ENCODE results near the gene NR6A1.

Gene NR6A1

GRCh38 chr9:124802426-124802825 is 31.3 kb upstream of the NR6A1 start:
- TF ChIP-seq CTCF (IDR thresholded peaks at IDR 0.05; ENCODE audit: low read depth, low read length), result no peak

GRCh38 chr9:124801356-124801755 is 30.2 kb upstream of the NR6A1 start:
- no peak for DNase-seq (ENCODE audit: extremely low read depth, low read depth)
- no peak for TF ChIP-seq CTCF (IDR thresholded peaks at IDR 0.05; ENCODE audit: low read depth, low read length)

More at GRCh38 chr9:124802426-124802825, 31.3 kb upstream of the NR6A1 start:
- no peak for DNase-seq (ENCODE audit: extremely low read depth, low read depth)

GRCh38 chr9:124800306-124801259 is 29.5 kb upstream of the NR6A1 start:
- no peak for TF ChIP-seq CTCF (IDR thresholded peaks at IDR 0.05; ENCODE audit: low read depth, low read length)
- no peak for DNase-seq (ENCODE audit: extremely low read depth, low read depth)

GRCh38 chr9:124799274-124800006 is 28.3 kb upstream of the NR6A1 start:
- no peak for DNase-seq (ENCODE audit: extremely low read depth, low read depth)
- no peak for TF ChIP-seq CTCF (IDR thresholded peaks at IDR 0.05; ENCODE audit: low read depth, low read length)

GRCh38 chr9:124797343-124798103 is 26.4 kb upstream of the NR6A1 start:
- TF ChIP-seq CTCF (IDR thresholded peaks at IDR 0.05; ENCODE audit: low read depth, low read length), result no peak
- DNase-seq (ENCODE audit: extremely low read depth, low read depth), result no peak

GRCh38 chr9:124795881-124796431 is 24.8 kb upstream of the NR6A1 start:
- TF ChIP-seq CTCF (IDR thresholded peaks at IDR 0.05; ENCODE audit: low read depth, low read length), result no peak
- no peak for DNase-seq (ENCODE audit: extremely low read depth, low read depth)
